HUES6 (cell line): ENCODE results near the gene ARMH2.
"Not testable (repeated sequence)": the region's sequence is repeated elsewhere in the genome, so short reads cannot be mapped to it uniquely, and the experiment has no call there.

Experiments used
- H3K27ac ChIP-seq: 2 replicates; pipeline ENCODE4 v1.7.0; 2013; ENCODE audit warnings: low read depth, mild to moderate bottlenecking, low read length, inconsistent platforms
- H3K27me3 ChIP-seq: 2 replicates; pipeline ENCODE4 v1.6.1; 2013; ENCODE audit warnings: low read length; ENCODE audit not compliant: control insufficient read depth, insufficient read depth
- H3K36me3 ChIP-seq: 2 replicates; pipeline ENCODE4 v1.6.1; 2013; ENCODE audit warnings: low read length; ENCODE audit not compliant: control insufficient read depth, insufficient read depth
- H3K4me1 ChIP-seq: 2 replicates; pipeline ENCODE4 v1.6.1; 2013; ENCODE audit warnings: low read length; ENCODE audit not compliant: control insufficient read depth, insufficient read depth
- H3K4me3 ChIP-seq: 2 replicates; pipeline ENCODE4 v1.5.1; 2013; ENCODE audit warnings: low read depth, low read length
- H3K9ac ChIP-seq: one replicate; pipeline ENCODE4 v1.6.1; 2013; ENCODE audit warnings: mild to moderate bottlenecking, low read length
- H3K9me3 ChIP-seq: 2 replicates; pipeline ENCODE4 v1.6.1; 2013; ENCODE audit warnings: low read depth, low read length; ENCODE audit not compliant: control insufficient read depth, insufficient read depth

The ARMH2 gene

GRCh38 chr6:24750878-24751277, 47.8 kb downstream of the ARMH2 start:
- H3K9ac ChIP-seq, H3K4me1 ChIP-seq, H3K9me3 ChIP-seq, H3K4me3 ChIP-seq, H3K27ac ChIP-seq, H3K36me3 ChIP-seq, H3K27me3 ChIP-seq: not testable (repeated sequence)

- Histone ChIP-seq H3K36me3 (no peaks in the 10 kb centered on the region), H3K27ac (no peak overlapping the region), H3K4me1 (no peaks in the 10 kb centered on the region)
These were observed 49.4 kb downstream of the ARMH2 start for GRCh38 chr6:24749297-24749696.

More at GRCh38 chr6:24749297-24749696, 49.4 kb downstream of the ARMH2 start:
- Histone ChIP-seq H3K9me3 (peaks cover 3% of the 10 kb centered on the region; the same call in 1 of the 2 replicates), H3K27me3 (no peaks in the 10 kb centered on the region), H3K9ac (no peak overlapping the region), H3K4me3 (no peak overlapping the region)
